Skeletal muscle satellite cell (primary cell): ENCODE measurements around the gene GSTK1.

ENCODE experiments used
- H3K27me3 ChIP-seq: 2 replicates; pipeline ENCODE4 v1.7.0; 2013; ENCODE audit warnings: low read length; ENCODE audit not compliant: control insufficient read depth, insufficient read depth
- H3K36me3 ChIP-seq: 2 replicates; pipeline ENCODE4 v1.7.0; 2013; ENCODE audit warnings: mild to moderate bottlenecking, control low read depth, low read length; ENCODE audit not compliant: insufficient read depth
- H3K4me1 ChIP-seq: 2 replicates; pipeline ENCODE4 v1.7.0; 2013; ENCODE audit warnings: low read length; ENCODE audit not compliant: control insufficient read depth, insufficient read depth
- H3K4me2 ChIP-seq: 2 replicates; pipeline ENCODE4 v1.7.0; 2013; ENCODE audit warnings: mild to moderate bottlenecking, low read length
- H3K4me3 ChIP-seq: 2 replicates; pipeline ENCODE4 v1.7.0; 2013; ENCODE audit warnings: low read length
- H3K9ac ChIP-seq: 2 replicates; pipeline ENCODE4 v1.7.0; 2013; ENCODE audit warnings: mild to moderate bottlenecking, low read depth, low read length, moderate library complexity
- H3K9me3 ChIP-seq: replicated peaks from 2 replicates; pipeline ENCODE4 v1.7.0; 2013; ENCODE audit warnings: mild to moderate bottlenecking, control low read depth, low read length

Gene GSTK1

DNA sequence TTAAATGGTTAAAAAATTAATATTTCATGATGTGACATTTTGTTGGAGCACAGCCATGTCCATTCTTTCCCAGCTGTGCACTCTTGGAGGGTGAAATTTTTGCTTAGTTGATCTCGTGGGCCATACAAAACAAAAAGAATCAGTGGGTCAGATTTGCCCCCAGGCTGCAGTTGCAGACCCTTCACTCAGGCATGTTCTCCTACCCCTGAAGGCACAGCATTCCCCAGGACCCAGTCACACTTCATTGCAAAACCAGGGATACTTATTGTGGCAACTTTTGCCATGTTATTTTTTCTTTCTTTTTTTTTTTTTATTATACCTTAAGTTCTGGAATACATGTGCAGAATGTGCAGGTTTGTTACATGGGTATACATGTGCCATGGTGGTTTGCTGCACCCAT is 35.4 kb upstream of the GSTK1 start:
- H3K9me3 ChIP-seq, result no peaks in the 10 kb centered on the region
- H3K4me3 ChIP-seq, result no peak overlapping the region
- H3K9ac ChIP-seq, result no peak overlapping the region
- peaks cover 7% of the 10 kb centered on the region for H3K27me3 ChIP-seq
- H3K36me3 ChIP-seq, result no peaks in the 10 kb centered on the region
- no peak overlapping the region for H3K4me2 ChIP-seq
- H3K4me1 ChIP-seq, result peaks cover 21% of the 10 kb centered on the region

DNA sequence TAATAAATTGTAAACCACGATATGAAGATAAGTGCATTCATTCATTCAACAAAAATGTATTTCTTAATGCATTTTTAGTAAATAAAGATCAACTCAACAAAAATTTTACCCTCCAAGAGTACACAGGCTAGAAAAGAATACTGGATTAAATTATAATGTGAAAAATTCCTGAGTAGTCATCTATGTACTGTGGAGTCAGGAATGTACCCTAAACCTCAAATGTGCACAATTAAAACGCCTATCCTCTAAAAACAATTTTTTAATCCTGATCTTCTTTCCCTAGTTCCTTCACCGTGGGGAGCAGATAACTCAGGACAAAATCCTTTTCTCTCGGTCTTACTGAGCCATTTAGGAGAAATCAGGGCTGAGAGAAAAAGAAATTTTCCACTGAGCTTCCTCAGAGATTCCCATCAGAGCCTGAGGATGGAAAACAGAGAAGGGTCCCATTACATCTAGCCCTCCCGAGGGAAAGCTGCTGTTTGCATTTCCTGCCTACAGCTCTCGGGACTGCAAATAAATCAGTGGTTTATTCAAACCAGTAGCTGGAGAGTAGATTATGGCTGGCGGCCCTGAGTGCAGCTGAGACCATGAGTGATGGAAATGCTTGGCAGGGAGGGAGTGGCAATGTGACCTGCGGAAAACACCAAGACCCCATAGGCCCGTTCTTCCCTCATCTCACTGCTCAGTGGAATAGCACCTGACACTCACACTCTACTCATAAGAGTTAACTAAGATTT is 34.0 kb upstream of the GSTK1 start:
- H3K4me1 ChIP-seq, result peaks cover 21% of the 10 kb centered on the region
- peak overlapping the region; percentile 36 for H3K4me2 ChIP-seq
- no peaks in the 10 kb centered on the region for H3K36me3 ChIP-seq
- H3K9me3 ChIP-seq, result no peaks in the 10 kb centered on the region
- H3K4me3 ChIP-seq, result no peak overlapping the region
- no peak overlapping the region for H3K9ac ChIP-seq
- H3K27me3 ChIP-seq, result no peaks in the 10 kb centered on the region

GRCh38 chr7:143230602-143231457 is 32.4 kb upstream of the GSTK1 start:
- Histone ChIP-seq H3K9me3 (no peaks in the 10 kb centered on the region), H3K36me3 (no peaks in the 10 kb centered on the region), H3K4me1 (peaks cover 21% of the 10 kb centered on the region), H3K27me3 (no peaks in the 10 kb centered on the region), H3K9ac (no peak overlapping the region), H3K4me2 (no peak overlapping the region), H3K4me3 (no peak overlapping the region)

DNA sequence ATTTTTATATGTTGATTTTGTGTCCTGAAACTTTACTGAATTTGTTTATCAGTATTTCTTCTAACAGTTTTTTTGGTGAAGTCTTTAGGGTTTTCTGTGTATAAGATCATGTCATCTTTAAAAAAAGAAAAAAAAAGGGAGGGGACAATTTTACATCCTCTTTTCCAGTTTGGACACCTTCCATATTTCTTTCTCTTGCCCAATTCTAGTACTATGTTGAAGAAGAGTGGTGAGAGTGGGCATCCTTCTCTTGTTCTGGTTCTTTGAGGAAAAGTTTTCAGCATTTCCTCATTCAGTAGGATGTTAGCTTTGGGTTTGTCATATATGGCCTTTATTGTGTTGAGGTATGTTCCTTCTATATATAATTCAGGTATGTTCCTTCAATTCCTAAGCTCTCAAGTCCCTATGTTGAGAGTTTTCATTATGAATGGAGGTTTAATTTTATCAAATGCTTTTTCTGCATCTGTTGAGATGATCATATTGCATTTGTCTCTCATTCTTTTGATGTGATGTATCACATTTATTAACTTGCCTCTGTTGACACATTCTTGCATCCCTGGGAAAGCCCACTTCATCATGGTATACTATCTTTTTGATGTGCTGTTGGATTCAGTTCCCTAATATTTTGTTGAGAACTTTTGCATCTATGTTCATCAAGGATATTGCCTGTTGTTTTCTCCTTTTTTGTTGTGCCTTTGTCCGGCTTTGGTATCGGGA is 29.3 kb upstream of the GSTK1 start:
- Histone ChIP-seq H3K9ac (no peak overlapping the region), H3K27me3 (no peaks in the 10 kb centered on the region), H3K4me3 (no peak overlapping the region), H3K36me3 (no peaks in the 10 kb centered on the region), H3K4me1 (peaks cover 15% of the 10 kb centered on the region), H3K4me2 (no peak overlapping the region), H3K9me3 (no peaks in the 10 kb centered on the region)

DNA sequence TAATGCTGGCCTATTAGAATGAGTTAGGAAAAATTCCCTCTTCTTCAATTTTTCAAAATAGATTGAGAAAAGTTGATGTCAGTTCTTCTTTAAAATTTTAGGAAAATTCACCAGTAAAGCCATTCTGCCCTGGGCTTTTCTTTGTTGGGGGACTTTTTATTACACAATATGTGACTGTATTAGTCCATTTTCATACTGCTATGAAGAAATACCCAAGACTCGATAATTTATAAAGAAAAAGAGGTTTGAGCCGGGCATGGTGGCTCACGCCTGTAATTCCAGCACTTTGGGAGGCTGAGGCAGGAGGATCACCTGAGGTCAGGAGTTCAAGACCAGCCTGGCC is 28.7 kb upstream of the GSTK1 start:
- Histone ChIP-seq H3K9ac (no peak overlapping the region), H3K27me3 (no peaks in the 10 kb centered on the region), H3K9me3 (no peaks in the 10 kb centered on the region), H3K4me3 (no peak overlapping the region), H3K4me2 (no peak overlapping the region), H3K4me1 (peaks cover 15% of the 10 kb centered on the region), H3K36me3 (no peaks in the 10 kb centered on the region)

DNA sequence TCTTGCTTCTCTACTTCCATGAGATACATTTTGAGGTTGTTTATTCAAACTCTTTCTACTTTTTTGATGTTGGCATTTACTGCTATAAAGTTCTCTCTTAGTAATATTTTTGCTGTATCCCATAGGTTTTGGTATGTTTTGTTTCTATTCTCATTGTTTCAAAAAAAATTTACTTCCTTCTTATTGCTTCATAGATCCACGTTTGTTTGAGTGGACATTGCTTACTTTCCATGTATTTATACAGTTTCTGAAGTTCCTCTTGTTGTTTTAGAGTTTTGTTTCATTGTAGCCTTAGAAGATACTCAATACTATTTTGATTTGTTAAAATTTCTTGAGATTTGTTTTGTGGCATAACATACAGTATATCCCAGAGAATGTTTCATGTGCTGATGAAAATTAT is 27.7 kb upstream of the GSTK1 start:
- Histone ChIP-seq H3K36me3 (no peaks in the 10 kb centered on the region), H3K4me2 (no peak overlapping the region), H3K27me3 (no peaks in the 10 kb centered on the region), H3K4me3 (no peak overlapping the region), H3K4me1 (peaks cover 23% of the 10 kb centered on the region), H3K9ac (no peak overlapping the region), H3K9me3 (no peaks in the 10 kb centered on the region)

GRCh38 chr7:143236408-143236990 is 26.7 kb upstream of the GSTK1 start:
- Histone ChIP-seq H3K9me3 (no peaks in the 10 kb centered on the region), H3K4me3 (no peak overlapping the region), H3K27me3 (no peaks in the 10 kb centered on the region), H3K4me2 (no peak overlapping the region), H3K4me1 (peaks cover 29% of the 10 kb centered on the region), H3K36me3 (no peaks in the 10 kb centered on the region), H3K9ac (no peak overlapping the region)

GRCh38 chr7:143237366-143237765 is 25.9 kb upstream of the GSTK1 start:
- Histone ChIP-seq H3K9me3 (no peaks in the 10 kb centered on the region), H3K36me3 (no peaks in the 10 kb centered on the region), H3K4me3 (no peak overlapping the region), H3K4me2 (no peak overlapping the region), H3K4me1 (peaks cover 29% of the 10 kb centered on the region), H3K27me3 (no peaks in the 10 kb centered on the region), H3K9ac (no peak overlapping the region)

DNA sequence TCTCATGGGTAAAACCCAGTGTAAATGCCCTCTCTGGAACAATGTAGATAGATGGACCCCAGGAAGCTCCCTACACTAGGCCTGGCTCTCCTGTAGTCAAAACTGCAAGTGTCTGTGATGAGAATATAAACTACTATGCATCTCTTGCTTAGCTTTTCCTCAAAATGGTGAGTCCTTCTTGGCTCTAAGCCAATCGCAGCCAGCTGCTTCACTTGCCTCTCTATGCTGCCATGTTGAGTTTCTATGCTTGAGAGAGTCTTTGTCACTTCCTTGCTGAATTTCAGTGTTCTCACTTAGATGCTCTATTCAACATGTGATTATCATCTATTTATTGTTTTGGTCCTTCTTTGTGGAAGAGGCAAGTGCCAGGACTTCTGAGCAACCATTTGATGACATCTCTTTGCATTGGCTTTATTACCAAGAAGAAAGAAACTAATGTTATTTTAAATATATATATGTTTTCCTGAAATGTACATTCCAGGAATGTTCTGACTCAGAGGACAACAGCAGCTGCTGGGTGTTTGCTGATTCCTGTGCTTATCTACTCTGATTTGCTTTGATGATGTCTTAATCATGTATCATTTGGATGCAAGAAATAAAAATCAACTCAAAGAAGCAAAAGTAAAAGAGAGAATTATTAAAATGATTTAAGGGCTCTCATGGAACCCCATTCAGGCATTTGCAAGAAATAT is 24.8 kb upstream of the GSTK1 start:
- H3K9me3 ChIP-seq, result no peaks in the 10 kb centered on the region
- H3K4me2 ChIP-seq, result no peak overlapping the region
- peaks cover 29% of the 10 kb centered on the region for H3K4me1 ChIP-seq
- no peaks in the 10 kb centered on the region for H3K36me3 ChIP-seq
- no peak overlapping the region for H3K9ac ChIP-seq
- H3K27me3 ChIP-seq, result no peaks in the 10 kb centered on the region
- no peak overlapping the region for H3K4me3 ChIP-seq

DNA sequence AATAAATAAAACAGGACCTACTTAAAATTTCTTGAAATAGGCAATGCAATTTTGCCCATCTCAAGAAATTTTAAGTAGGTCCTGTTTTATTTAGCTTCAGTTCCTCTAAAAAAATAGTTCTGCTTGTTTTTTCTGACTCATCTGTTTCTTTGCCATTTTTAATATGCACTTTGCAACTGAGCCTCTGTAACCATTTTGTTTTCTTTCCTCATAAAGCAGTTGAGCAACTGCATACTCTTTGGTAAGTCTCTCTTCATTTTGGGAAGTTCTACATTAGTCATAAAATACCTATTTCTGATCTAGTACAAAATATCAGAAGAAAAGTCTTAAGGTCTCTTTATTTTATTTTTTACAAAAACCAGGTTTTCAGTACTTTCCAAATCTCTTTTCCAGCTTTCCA is 23.4 kb upstream of the GSTK1 start:
- Histone ChIP-seq H3K9me3 (no peaks in the 10 kb centered on the region), H3K27me3 (no peaks in the 10 kb centered on the region), H3K4me3 (no peak overlapping the region), H3K36me3 (no peaks in the 10 kb centered on the region), H3K9ac (peak overlapping the region; percentile 61), H3K4me1 (peaks cover 34% of the 10 kb centered on the region), H3K4me2 (peak overlapping the region; percentile 74)
